HCT116 (cell line): ENCODE measurements around the gene S100A12. TPM values are rescaled to one million over a fixed set of nuclear protein-coding genes. Genes with fewer than 3 reads are reported as not detected.

Experiments used
- ATAC-seq: fragments of 200-7000 bp; cut with Tn5 transposase; 2 replicates; pipeline ENCODE4 v1.9.1; 2020; ENCODE audit warnings: mild to moderate bottlenecking, moderate library complexity
- BruUV-seq: library from RNA; stranded (reverse); fragments of 400-500 nt; replicated peaks from 2 replicates; lab custom pipeline; 2021; lab: Mats Ljungman, UMichigan
- CTCF ChIA-PET: fragments of 300-600 bp; sonication (Branson Sonifier 250); formaldehyde crosslinking; loops from one replicate; lab custom pipeline; 2021; ENCODE audit warnings: antibody characterized with exemption; lab: Charles Lee
- POLR2A ChIA-PET: fragments of 300-600, 350-600 bp; sonication (Branson Sonifier 250); formaldehyde crosslinking; loops from one replicate; lab custom pipeline; 2021; ENCODE audit warnings: antibody characterized with exemption; lab: Charles Lee
- RAD21 ChIA-PET, 2 experiments: fragments of 300-600 bp; sonication (Branson Sonifier 250); formaldehyde crosslinking; loops; one replicate each; lab custom pipeline; 2023; ENCODE audit warnings: low total read pairs in 2 of 2; ENCODE audit not compliant: uncharacterized antibody in 2 of 2, unreplicated experiment in 2 of 2, low non-redundant PET in 1 of 2; lab: Charles Lee
- DNase-seq: peaks from one replicate; pipeline ENCODE4 v3.0.0-alpha.2; 2010; ENCODE audit warnings: low read depth, low spot score
- H2AFZ ChIP-seq: fragments of 200-600 bp; shearing (Covaris generic), sonication (generic); 2 replicates; pipeline ENCODE4 v1.6.1; 2017; ENCODE audit warnings: low read depth, mixed run types, mixed read lengths, antibody characterized with exemption, low read length; ENCODE audit not compliant: poor library complexity, severe bottlenecking
- H3K27ac ChIP-seq: 2 replicates; pipeline ENCODE4 v1.5.1; 2012; ENCODE audit warnings: low read depth, low read length
- H3K27me3 ChIP-seq: fragments of 200-600 bp; sonication (generic); 2 replicates; pipeline ENCODE4 v1.6.1; 2016; ENCODE audit warnings: mixed run types, low read length, mixed read lengths; ENCODE audit not compliant: insufficient read depth
- H3K36me3 ChIP-seq, 2 experiments: fragments of 200-500 bp in 1 of 2; fragments of 200-600 bp in 1 of 2; sonication (Bioruptor generic) in 1 of 2; sonication (generic) in 1 of 2; 2 replicates each; pipeline versions ENCODE4 v1.5.1 to v1.6.1; 2014 to 2016; ENCODE audit warnings: low read length in 2 of 2, inconsistent platforms in 1 of 2, mixed read lengths in 1 of 2, mixed run types in 1 of 2; ENCODE audit not compliant: insufficient read depth in 2 of 2, control insufficient read depth in 1 of 2
- H3K4me1 ChIP-seq, 2 experiments: fragments of 200-600 bp in 1 of 2; sonication (generic) in 1 of 2; 2 replicates each; pipeline versions ENCODE4 v1.5.1 to v1.6.1; 2012 to 2017; ENCODE audit warnings: low read length in 2 of 2, inconsistent platforms in 1 of 2, mild to moderate bottlenecking in 1 of 2, mixed read lengths in 1 of 2, mixed run types in 1 of 2, moderate library complexity in 1 of 2; ENCODE audit not compliant: insufficient read depth in 2 of 2, control insufficient read depth in 1 of 2
- H3K4me2 ChIP-seq: fragments of 200-600 bp; sonication (generic); 2 replicates; pipeline ENCODE4 v1.6.1; 2017; ENCODE audit warnings: mixed run types, low read length, mixed read lengths
- H3K4me3 ChIP-seq, 2 experiments: fragments of 200-600 bp in 1 of 2; sonication (generic) in 1 of 2; replicated peaks in 1 of 2; 2 replicates each; pipeline ENCODE4 v1.5.1; 2011 to 2016; ENCODE audit warnings: low read length in 2 of 2, control low read depth in 1 of 2, low read depth in 1 of 2, mild to moderate bottlenecking in 1 of 2, mixed read lengths in 1 of 2, mixed run types in 1 of 2
- H3K79me2 ChIP-seq: fragments of 200-600 bp; sonication (generic); 2 replicates; pipeline ENCODE4 v1.6.1; 2017; ENCODE audit warnings: mild to moderate bottlenecking, mixed run types, low read length, moderate library complexity, mixed read lengths; ENCODE audit not compliant: insufficient read depth
- H3K9ac ChIP-seq: fragments of 200-600 bp; sonication (generic); 2 replicates; pipeline ENCODE4 v1.6.1; 2016; ENCODE audit warnings: low read length, mixed read lengths
- H3K9me2 ChIP-seq: fragments of 200-600 bp; sonication (generic), shearing (Covaris generic); 2 replicates; pipeline ENCODE4 v1.6.1; 2017; ENCODE audit warnings: mixed run types, mild to moderate bottlenecking, moderate library complexity; ENCODE audit not compliant: insufficient read depth
- H3K9me3 ChIP-seq, 2 experiments: fragments of 200-500 bp in 1 of 2; fragments of 200-600 bp in 1 of 2; sonication (Bioruptor generic) in 1 of 2; sonication (generic) in 1 of 2; 2 replicates each; pipeline ENCODE4 v1.6.1; 2014 to 2017; ENCODE audit warnings: low read length in 2 of 2, mixed read lengths in 2 of 2, inconsistent platforms in 1 of 2, low read depth in 1 of 2, mild to moderate bottlenecking in 1 of 2, mixed run types in 1 of 2, moderate library complexity in 1 of 2; ENCODE audit not compliant: control insufficient read depth in 1 of 2, insufficient read depth in 1 of 2
- H4K20me1 ChIP-seq: fragments of 200-600 bp; sonication (generic), shearing (Covaris generic); 2 replicates; pipeline ENCODE4 v1.6.1; 2017; ENCODE audit warnings: mixed run types, mild to moderate bottlenecking, moderate library complexity; ENCODE audit not compliant: insufficient read depth
- CBX3 ChIP-seq: IDR thresholded peaks from 2 replicates; pipeline ENCODE4 v1.6.1; 2012; ENCODE audit warnings: low read depth
- CEBPB ChIP-seq: IDR thresholded peaks from 2 replicates; pipeline ENCODE4 v1.6.1; 2012; ENCODE audit warnings: low read depth
- EGR1 ChIP-seq: IDR thresholded peaks from 2 replicates; pipeline ENCODE4 v1.6.1; 2012; ENCODE audit warnings: low read depth
- ELF1 ChIP-seq: IDR thresholded peaks from 2 replicates; pipeline ENCODE4 v1.6.1; 2012; ENCODE audit warnings: low read depth, borderline replicate concordance
- EZH2phosphoT487 ChIP-seq: fragments of 200-600 bp; IDR thresholded peaks from 2 replicates; pipeline ENCODE4 v1.6.1; 2018; ENCODE audit warnings: antibody characterized with exemption, borderline replicate concordance
- JUND ChIP-seq: IDR thresholded peaks from 2 replicates; pipeline ENCODE4 v1.6.1; 2012
- POLR2A ChIP-seq: IDR thresholded peaks from 2 replicates; pipeline ENCODE4 v1.7.0; 2011; ENCODE audit warnings: borderline replicate concordance; ENCODE audit not compliant: insufficient read depth, insufficient read length; ENCODE audit errors: extremely low read depth
- RAD21 ChIP-seq: IDR thresholded peaks from 2 replicates; pipeline ENCODE4 v1.6.1; 2012; ENCODE audit warnings: low read depth, mild to moderate bottlenecking
- REST ChIP-seq: IDR thresholded peaks from 2 replicates; pipeline ENCODE4 v1.6.1; 2012; ENCODE audit warnings: low read depth
- SIN3A ChIP-seq: IDR thresholded peaks from 2 replicates; pipeline ENCODE4 v1.6.1; 2012; ENCODE audit warnings: low read depth
- YY1 ChIP-seq: IDR thresholded peaks from 2 replicates; pipeline ENCODE4 v1.6.1; 2011; ENCODE audit warnings: low read length, low read depth, moderate library complexity, mild to moderate bottlenecking; ENCODE audit not compliant: insufficient replicate concordance; ENCODE audit errors: extremely low read depth
- ZFX ChIP-seq: fragments of 450-650 bp; IDR thresholded peaks from 2 replicates; pipeline ENCODE4 v1.6.1; 2017
- ZNF274 ChIP-seq: fragments of 200-500 bp; sonication (Bioruptor generic); IDR thresholded peaks from 2 replicates; pipeline ENCODE4 v1.6.1; 2014; ENCODE audit warnings: mild to moderate bottlenecking, low read depth, low read length, inconsistent platforms
- intact Hi-C: fragments of 100-400 bp; cut with micrococcal nuclease; formaldehyde crosslinking; loops from 2 replicates; pipeline ENCODE4 v1.10.0; 2022
- total RNA-seq: library from RNA; stranded (reverse); gene quantifications from one replicate; pipeline ENCODE4 v1.2.1, GENCODE V29; 2021; ENCODE audit not compliant: unreplicated experiment

Gene S100A12
- total RNA-seq, 1 experiment from 2014 or later, result not detected

DNA sequence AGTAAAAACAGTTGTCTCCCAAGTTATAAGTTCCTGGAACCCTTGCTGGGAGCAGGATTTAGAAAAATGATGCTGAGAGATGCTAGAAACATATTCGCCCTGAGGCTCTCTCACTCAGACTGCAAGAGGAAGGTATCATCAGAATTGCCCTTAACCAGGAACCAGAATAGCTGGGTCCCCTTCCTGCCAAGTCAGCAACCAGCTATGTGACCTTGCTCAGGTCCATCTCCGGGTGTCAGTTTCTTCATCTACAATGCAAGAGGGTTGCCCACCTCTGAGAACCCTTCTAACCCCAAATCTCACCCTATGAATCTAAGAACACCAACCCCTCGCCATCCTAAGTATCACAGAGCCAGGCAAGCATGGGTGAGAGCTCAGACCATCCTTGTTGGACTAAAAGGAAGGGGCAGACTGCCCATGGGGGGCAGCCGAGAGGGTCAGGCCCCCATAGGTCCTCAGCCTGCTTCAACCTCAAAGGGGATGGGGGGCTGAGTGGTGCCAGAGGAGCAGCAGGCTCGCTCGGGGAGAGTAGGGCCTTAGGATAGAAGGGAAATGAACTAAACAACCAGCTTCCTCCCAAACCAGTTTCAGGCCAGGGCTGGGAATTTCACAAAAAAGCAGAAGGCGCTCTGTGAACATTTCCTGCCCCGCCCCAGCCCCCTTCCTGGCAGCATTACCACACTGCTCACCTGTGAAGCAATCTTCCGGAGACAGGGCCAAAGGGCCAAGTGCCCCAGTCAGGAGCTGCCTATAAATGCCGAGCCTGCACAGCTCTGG, 18.2 kb downstream of the S100A12 start:
- ChIA-PET POLR2A (no interaction called here), RAD21 (no interaction called here), CTCF (interaction anchor here (0.9 kb wide), 2 partner anchors 109 to 138 kb away, joined by 3 read pairs; no protein-coding TSS in a partner anchor)
- Histone ChIP-seq H3K27me3 (no peaks in the 10 kb centered on the region), H3K9me2 (no peaks in the 10 kb centered on the region), H3K27ac (no peak overlapping the region), H3K79me2 (no peaks in the 10 kb centered on the region), H3K4me3 (no peak overlapping the region), H3K9me3 (no peaks in the 10 kb centered on the region), H3K4me1 (no peaks in the 10 kb centered on the region; a peak in 1 of 4 replicates), H3K36me3 (no peaks in the 10 kb centered on the region), H4K20me1 (no peaks in the 10 kb centered on the region), H3K4me2 (no peak overlapping the region), H2AFZ (no peak overlapping the region), H3K9ac (no peak overlapping the region)
- no TSS peak for BruUV-seq
- ATAC-seq, result no peak
- no peak for DNase-seq
- no peak for TF ChIP-seq YY1
- TF ChIP-seq JUND, result no peak
- TF ChIP-seq ZNF274, result no peak
- no peak for TF ChIP-seq CBX3
- no peak for TF ChIP-seq EGR1
- no peak for TF ChIP-seq REST
- TF ChIP-seq POLR2A, result no peak
- TF ChIP-seq EZH2phosphoT487, result no peak
- TF ChIP-seq CEBPB, result no peak
- no peak for TF ChIP-seq ELF1
- no peak for TF ChIP-seq SIN3A
- TF ChIP-seq ZFX, result no peak
- no peak for TF ChIP-seq RAD21
- intact Hi-C loops, result no loop called here
